Vagina (tissue), 2 donors: ENCODE data around the gene MED28.

Source experiments
- CTCF ChIP-seq, 3 experiments: fragments of 450-650 bp in 2 of 3; fragments of 200-600 bp in 1 of 3; sonication (generic) in 1 of 3; IDR thresholded peaks; one replicate each; pipeline ENCODE4 v1.5.1; 2017 to 2019; ENCODE audit warnings: antibody characterized with exemption in 3 of 3, mild to moderate bottlenecking in 2 of 3, moderate library complexity in 2 of 3
- POLR2A ChIP-seq, 2 donors: fragments of 450-650 bp; IDR thresholded peaks; one replicate each; pipeline ENCODE4 v1.6.1; 2017; ENCODE audit warnings: antibody characterized with exemption in 2 of 2, mild to moderate bottlenecking in 2 of 2, moderate library complexity in 2 of 2
- POLR2AphosphoS5 ChIP-seq, 2 donors: sonication (generic); formaldehyde crosslinking; IDR thresholded peaks; one replicate each; pipeline ENCODE4 v1.9.0; 2017; ENCODE audit warnings: antibody characterized with exemption in 2 of 2, mild to moderate bottlenecking in 2 of 2, low read depth in 1 of 2; ENCODE audit not compliant: insufficient read depth in 1 of 2

DNA sequence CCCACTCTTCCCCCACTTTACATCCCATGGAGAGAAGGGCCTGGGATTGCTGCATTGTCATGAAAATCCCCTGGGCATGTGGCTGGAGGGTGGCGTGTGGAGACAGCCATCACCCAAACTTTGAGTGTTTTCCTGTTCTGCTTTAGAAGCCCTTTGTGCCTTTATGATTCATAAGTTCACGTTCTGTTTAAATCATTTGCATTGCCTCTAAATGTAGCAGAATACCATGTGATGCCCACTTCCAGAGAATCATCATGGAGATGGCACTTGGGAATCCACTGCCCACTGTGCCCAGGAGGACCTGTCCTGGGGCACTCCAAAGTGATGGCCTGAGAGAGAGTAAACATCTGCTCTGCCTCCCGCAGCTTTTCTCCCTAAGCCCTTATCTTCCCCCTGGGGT lies 52.8 kb downstream of the MED28 start:
- TF ChIP-seq CTCF (IDR thresholded peaks at IDR 0.05) (no peak), POLR2AphosphoS5 (IDR thresholded peaks at IDR 0.05; ENCODE audit: insufficient read depth in 1 of 2, low read depth in 1 of 2) (no peak), POLR2A (IDR thresholded peaks at IDR 0.05) (no peak)
